ENCODE measurements around the gene AKAP9.
A peak's percentile ranks its signal among the peaks of the same experiment; 100 is the strongest.
"Not testable (repeated sequence)": the region's sequence is repeated elsewhere in the genome, so short reads cannot be mapped to it uniquely, and the experiment has no call there.

Gene AKAP9

DNA sequence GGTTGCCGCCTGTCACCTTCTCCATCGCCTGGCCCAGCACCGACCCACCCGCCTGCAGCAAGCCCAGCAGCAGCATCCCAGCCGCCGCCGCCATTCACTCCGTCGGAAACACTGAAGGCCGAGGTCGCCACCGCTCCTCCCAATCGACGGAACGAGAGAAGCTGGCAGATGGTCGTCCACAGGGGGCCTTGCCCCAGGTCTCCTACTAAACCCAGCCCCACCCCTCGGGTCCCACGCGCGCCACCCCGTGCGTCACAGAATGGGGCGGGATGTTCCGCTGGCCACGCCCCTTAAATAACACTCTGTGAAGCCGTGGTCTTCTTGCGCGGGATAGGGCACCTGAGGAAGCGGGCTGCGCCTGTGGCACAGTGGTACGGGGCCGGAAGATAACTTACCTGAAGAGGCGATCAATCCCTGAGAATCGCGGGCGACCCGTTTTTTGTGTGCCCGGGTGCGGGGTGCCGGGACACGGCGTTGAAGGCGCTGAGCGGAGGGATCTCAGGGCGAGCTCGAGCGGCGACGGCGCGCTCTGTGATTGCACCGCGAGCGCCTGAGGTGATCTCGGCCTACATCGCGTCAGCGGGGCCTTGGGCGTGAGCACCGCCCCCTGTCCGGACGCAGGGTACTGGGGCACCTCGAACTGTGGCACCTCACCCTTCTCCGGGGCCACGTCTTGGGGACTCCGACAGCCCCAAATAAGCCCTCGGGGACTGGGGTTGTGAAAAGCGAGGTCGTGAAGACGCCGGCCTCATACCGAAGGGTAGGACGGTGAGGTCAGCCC is 193.8 kb downstream of the AKAP9 start, which contains the start of gene CYP51A1:
Gene CYP51A1 (minus strand): TSS at position 207 of the 781 bp plus-strand sequence. CDS start 113 bp downstream, at position 94.
- TF ChIP-seq, protein P1, sequence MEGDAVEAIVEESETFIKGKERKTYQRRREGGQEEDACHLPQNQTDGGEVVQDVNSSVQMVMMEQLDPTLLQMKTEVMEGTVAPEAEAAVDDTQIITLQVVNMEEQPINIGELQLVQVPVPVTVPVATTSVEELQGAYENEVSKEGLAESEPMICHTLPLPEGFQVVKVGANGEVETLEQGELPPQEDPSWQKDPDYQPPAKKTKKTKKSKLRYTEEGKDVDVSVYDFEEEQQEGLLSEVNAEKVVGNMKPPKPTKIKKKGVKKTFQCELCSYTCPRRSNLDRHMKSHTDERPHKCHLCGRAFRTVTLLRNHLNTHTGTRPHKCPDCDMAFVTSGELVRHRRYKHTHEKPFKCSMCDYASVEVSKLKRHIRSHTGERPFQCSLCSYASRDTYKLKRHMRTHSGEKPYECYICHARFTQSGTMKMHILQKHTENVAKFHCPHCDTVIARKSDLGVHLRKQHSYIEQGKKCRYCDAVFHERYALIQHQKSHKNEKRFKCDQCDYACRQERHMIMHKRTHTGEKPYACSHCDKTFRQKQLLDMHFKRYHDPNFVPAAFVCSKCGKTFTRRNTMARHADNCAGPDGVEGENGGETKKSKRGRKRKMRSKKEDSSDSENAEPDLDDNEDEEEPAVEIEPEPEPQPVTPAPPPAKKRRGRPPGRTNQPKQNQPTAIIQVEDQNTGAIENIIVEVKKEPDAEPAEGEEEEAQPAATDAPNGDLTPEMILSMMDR (IDR thresholded peaks at IDR 0.05; ENCODE audit: low read depth, low read length, missing control alignments): no peak
- peak within 1 kb of the TSS; percentile 91 for H3K4me3 ChIP-seq (replicated peaks; ENCODE audit: low read depth, low read length)
- peak; percentile 47 for DNase-seq (ENCODE audit: extremely low read depth, low read depth)

DNA sequence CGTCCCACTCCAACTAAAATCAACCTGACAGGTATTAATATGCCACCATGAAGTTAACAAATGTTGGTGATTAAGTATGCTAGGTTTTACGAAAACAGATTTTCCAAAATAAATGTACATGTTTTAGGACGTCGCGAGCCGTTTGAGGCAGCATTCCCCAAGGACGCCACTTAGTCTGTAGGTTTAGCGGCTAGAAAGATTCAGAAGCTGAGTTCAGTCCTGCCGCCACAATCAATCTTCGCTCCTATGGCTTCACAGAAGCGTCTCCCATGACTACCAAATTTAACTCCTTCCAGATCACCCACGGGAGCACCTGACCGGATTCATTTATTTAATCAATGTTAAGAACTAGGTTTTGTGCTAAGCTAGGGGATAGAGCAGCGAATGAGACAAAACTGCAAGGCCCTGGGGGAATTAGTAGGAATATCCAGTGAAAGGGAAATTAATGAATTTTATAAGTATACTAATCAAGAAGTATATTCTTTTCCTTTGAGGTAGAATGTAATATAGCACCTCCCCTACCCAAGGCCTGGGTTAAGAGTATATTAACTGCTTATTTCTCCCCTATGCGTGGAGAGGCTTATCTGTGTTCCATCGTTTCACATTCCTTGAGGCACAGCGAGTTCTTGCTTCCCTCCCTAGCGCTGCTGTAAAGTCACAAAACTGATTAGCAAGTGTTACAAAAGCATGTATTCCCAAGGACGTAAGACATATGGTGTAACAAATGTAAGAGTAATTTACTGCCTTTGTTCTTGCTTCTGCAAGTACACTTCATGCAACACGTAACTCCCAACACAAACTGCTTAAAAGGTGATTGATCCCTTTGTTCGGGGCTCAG is 194.6 kb downstream of the AKAP9 start:
- TF ChIP-seq, protein P1 (IDR thresholded peaks at IDR 0.05; ENCODE audit: low read depth, low read length, missing control alignments): no peak
- peak overlapping the region; percentile 91 for H3K4me3 ChIP-seq (replicated peaks; ENCODE audit: low read depth, low read length)
- no peak for DNase-seq (ENCODE audit: extremely low read depth, low read depth)

DNA sequence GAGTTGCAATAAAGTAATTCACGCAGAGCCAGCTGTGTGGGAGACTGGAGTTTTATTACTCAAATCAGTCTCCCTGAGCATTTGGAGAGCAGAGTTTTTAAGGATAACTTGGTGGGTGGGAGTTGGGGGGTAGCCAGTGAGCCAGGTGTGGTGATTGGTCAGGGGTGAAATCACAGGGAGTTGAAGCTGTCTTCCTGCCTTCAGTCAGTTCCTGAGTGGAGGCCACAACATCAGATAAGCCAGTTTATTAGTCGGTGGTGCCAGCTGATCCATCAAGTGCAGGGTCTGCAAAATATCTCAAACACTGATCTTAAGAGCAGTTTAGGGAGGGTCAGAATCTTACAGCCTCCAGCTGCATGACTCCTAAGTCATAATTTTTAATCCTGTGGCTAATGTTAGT is 196.9 kb downstream of the AKAP9 start:
- DNase-seq (ENCODE audit: extremely low read depth, low read depth): no peak
- TF ChIP-seq, protein P1 (IDR thresholded peaks at IDR 0.05; ENCODE audit: low read depth, low read length, missing control alignments): no peak
- H3K4me3 ChIP-seq (replicated peaks; ENCODE audit: low read depth, low read length): no peak overlapping the region

DNA sequence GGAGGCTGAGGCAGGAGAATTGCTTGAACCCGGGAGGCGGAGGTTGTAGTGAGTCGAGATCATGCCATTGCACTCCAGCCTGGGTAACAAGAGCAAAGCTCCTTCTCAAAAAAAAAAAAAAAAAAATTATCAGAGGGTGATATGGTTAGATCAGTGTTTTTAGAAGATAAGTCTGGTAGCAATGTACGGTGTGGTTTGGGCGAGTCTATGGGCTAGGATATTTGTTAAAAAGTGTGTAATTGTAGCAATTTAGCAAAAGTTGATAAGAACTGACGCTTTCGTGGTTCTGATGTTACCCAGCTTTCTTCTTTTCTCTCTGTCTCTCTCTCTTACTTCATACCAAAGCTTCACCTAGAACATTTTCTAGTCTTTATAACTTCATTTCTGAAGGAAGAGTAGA is 200.5 kb downstream of the AKAP9 start:
- no peak overlapping the region for H3K4me3 ChIP-seq (replicated peaks; ENCODE audit: low read depth, low read length)
- DNase-seq (ENCODE audit: extremely low read depth, low read depth): no peak
- TF ChIP-seq, protein P1 (IDR thresholded peaks at IDR 0.05; ENCODE audit: low read depth, low read length, missing control alignments): no peak

DNA sequence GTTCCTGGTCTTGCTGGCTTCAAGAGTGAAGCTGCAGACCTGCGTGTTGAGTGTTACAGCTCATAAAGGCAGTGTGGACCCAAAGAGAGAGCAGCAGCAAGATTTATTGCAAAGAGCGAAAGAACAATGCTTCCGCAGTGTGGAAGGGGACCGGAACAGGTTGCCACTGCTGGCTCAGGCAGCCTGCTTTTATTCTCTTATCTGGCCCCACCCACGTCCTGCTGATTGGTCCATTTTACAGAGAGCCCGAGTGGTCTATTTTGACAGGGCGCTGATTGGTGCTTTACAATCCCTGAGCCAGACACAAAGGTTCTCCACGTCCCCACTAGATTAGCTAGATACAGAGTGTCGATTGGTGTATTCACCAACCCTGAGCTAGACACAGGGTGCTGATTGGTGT is 202.1 kb downstream of the AKAP9 start:
- DNase-seq (ENCODE audit: extremely low read depth, low read depth); H3K4me3 ChIP-seq (replicated peaks; ENCODE audit: low read depth, low read length): not testable (repeated sequence)

DNA sequence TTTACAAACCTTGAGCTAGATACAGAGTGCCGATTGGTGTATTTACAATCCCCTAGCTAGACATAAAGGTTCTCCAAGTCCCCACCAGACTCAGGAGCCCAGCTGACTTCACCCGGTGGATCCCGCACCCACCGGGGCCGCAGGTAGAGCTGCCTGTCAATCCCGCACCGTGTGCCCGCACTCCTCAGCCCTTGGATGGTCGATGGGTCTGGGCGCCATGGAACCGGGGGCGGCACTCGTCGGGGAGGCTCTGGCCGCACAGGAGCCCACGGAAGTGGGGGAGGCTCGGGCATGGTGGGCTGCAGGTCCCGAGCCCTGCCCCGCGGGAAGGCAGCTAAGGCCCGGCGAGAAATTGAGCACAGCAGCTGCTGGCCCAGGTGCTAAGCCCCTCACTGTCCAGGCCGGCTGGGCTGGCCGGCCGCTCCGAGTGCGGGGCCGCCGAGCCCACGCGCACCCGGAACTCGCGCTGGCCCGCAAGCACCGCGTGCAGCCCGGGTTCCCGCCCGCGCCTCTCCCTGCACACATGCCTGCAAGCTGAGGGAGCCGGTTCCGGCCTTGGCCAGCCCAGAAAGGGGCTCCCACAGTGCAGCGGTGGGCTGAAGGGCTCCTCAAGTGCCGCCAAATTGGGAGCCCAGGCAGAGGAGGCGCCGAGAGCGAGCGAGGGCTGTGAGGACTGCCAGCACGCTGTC is 202.7 kb downstream of the AKAP9 start:
- not testable (repeated sequence) for DNase-seq (ENCODE audit: extremely low read depth, low read depth); H3K4me3 ChIP-seq (replicated peaks; ENCODE audit: low read depth, low read length)

DNA sequence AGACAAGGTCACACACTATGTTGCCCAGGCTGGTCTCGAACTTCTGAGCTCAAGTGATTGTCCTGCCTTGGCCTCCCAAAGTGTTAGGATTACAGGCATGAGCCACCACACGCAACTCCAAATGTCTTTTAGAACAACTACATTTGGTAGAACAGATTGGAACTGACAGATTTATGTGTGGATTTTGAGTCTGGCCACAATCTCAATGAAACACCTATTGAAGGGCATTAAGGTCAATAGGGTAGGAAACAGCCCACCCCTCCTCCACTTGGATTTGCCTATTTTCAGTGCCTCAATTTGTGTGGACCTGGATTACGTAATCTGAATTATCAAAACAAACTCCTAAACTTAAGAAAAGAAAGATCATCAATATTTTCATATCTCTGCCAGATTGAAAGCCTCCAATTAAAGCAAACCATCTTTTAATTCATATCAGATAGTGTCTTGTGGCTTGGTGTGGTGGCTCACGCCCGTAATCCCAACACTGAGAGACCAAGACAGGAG is 209.1 kb downstream of the AKAP9 start:
- no peak overlapping the region for H3K4me3 ChIP-seq (replicated peaks; ENCODE audit: low read depth, low read length)
- no peak for DNase-seq (ENCODE audit: extremely low read depth, low read depth)
- TF ChIP-seq, protein P1 (IDR thresholded peaks at IDR 0.05; ENCODE audit: low read depth, low read length, missing control alignments): no peak
